IPS-20b (cell line): Measurements from ENCODE around the gene ATXN1.
"Not testable (repeated sequence)": the region's sequence is repeated elsewhere in the genome, so short reads cannot be mapped to it uniquely, and the experiment has no call there.

ENCODE experiments used
- H3K27ac ChIP-seq: one replicate; pipeline ENCODE4 v1.5.1; 2013; ENCODE audit warnings: low read length
- H3K27me3 ChIP-seq: 2 replicates; pipeline ENCODE4 v1.6.1; 2013; ENCODE audit warnings: mild to moderate bottlenecking, low read length, inconsistent platforms; ENCODE audit not compliant: insufficient read depth
- H3K36me3 ChIP-seq: 2 replicates; pipeline ENCODE4 v1.6.1; 2013; ENCODE audit warnings: low read depth, mild to moderate bottlenecking, inconsistent platforms, low read length, moderate library complexity; ENCODE audit not compliant: insufficient read depth
- H3K4me1 ChIP-seq: 2 replicates; pipeline ENCODE4 v1.6.1; 2013; ENCODE audit warnings: mild to moderate bottlenecking, control low read depth, inconsistent platforms, low read length, moderate library complexity; ENCODE audit not compliant: insufficient read depth
- H3K4me3 ChIP-seq: 2 replicates; pipeline ENCODE4 v1.5.1; 2013; ENCODE audit warnings: mild to moderate bottlenecking, low read length, inconsistent platforms
- H3K9ac ChIP-seq: 2 replicates; pipeline ENCODE4 v1.6.1; 2013; ENCODE audit warnings: low read depth, mild to moderate bottlenecking, inconsistent platforms, low read length, moderate library complexity
- H3K9me3 ChIP-seq: 2 replicates; pipeline ENCODE4 v1.6.1; 2013; ENCODE audit warnings: mild to moderate bottlenecking, low read depth, low read length, inconsistent platforms; ENCODE audit not compliant: insufficient read depth

ATXN1 gene

GRCh38 chr6:16540383-16540782 lies 220.9 kb downstream of the ATXN1 start:
- H3K27me3 ChIP-seq, H3K36me3 ChIP-seq, H3K9ac ChIP-seq, H3K4me3 ChIP-seq, H3K27ac ChIP-seq, H3K9me3 ChIP-seq, H3K4me1 ChIP-seq: not testable (repeated sequence)

DNA sequence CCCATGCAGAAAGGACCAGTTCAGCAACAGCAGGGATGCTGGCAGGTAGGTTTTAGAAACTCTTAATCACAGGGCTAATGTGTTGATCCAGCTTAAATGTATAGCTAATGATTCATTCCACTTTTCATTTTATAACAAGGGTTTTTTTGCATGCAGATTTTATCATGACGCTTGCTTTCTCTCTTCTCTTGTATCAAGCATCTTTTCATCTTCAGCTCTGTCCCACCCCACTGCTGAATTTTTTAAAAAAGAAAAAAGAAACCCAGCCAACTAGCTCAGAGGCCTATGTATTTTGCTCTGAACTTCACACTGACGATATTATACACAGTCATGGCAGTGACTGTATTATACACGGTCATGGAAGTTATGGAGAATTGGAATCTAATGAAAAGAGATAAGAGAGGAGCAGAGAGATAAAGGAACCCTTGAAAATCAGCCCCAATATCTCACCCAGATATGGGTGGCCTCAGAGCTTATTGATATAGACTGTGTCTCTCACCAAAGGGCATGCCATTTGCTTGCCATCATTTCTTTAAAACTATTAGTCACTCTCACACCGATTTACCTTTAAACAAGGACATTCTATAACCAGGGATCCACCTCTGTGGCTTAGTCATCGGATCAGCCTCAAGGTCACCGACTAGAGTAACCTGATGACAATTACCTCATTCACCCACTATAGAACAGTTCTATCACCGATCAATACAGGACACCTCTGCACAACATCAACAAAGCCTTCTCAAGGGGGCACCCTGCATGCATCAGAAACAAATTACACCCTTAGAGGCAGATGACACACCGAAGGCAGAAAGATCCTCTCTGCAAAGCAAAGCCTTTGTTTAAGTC lies 222.0 kb downstream of the ATXN1 start:
- Histone ChIP-seq H3K4me1 (no peaks in the 10 kb centered on the region), H3K4me3 (no peak overlapping the region), H3K36me3 (no peaks in the 10 kb centered on the region), H3K9ac (no peak overlapping the region), H3K9me3 (no peaks in the 10 kb centered on the region), H3K27me3 (no peaks in the 10 kb centered on the region), H3K27ac (no peak overlapping the region)

- no peak overlapping the region for H3K4me3 ChIP-seq
- no peaks in the 10 kb centered on the region for H3K27me3 ChIP-seq
- H3K27ac ChIP-seq = no peak overlapping the region
- H3K9me3 ChIP-seq = no peaks in the 10 kb centered on the region
- no peak overlapping the region for H3K9ac ChIP-seq
- 0 out of 2 replicates have a peak, but pooled peaks cover 2% of the 10 kb centered on the region for H3K4me1 ChIP-seq
- no peaks in the 10 kb centered on the region for H3K36me3 ChIP-seq
Observed at GRCh38 chr6:16535564-16535963, 225.7 kb downstream of the ATXN1 start.

- Histone ChIP-seq H3K9ac (no peak overlapping the region), H3K4me3 (no peak overlapping the region), H3K27me3 (no peaks in the 10 kb centered on the region), H3K36me3 (no peaks in the 10 kb centered on the region), H3K4me1 (0 out of 2 replicates have a peak, but pooled peaks cover 2% of the 10 kb centered on the region), H3K9me3 (no peaks in the 10 kb centered on the region), H3K27ac (no peak overlapping the region)
Observed at GRCh38 chr6:16533721-16534136, 227.5 kb downstream of the ATXN1 start.

DNA sequence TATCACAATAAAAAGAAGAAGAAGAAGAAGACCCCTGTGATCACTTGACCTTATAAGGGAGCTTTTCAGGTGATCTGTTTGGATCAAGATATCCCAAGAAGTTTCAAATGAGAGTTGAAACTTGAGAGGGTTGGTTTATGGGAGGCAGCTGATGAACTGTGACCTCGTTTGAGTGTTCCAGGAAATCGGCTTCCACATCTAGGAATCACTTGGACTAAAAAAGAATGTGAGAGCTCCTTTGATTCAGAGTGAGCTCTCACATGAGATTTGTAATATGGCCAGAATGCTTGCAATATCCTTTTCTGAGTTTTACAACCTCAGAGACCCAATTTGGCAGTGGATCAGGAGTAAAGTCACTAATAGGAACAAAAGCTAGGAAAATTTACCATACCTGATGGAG lies 228.1 kb downstream of the ATXN1 start:
- Histone ChIP-seq H3K4me1 (0 out of 2 replicates have a peak, but pooled peaks cover 2% of the 10 kb centered on the region), H3K9ac (no peak overlapping the region), H3K4me3 (no peak overlapping the region), H3K36me3 (no peaks in the 10 kb centered on the region), H3K27ac (no peak overlapping the region), H3K27me3 (no peaks in the 10 kb centered on the region), H3K9me3 (no peaks in the 10 kb centered on the region)

DNA sequence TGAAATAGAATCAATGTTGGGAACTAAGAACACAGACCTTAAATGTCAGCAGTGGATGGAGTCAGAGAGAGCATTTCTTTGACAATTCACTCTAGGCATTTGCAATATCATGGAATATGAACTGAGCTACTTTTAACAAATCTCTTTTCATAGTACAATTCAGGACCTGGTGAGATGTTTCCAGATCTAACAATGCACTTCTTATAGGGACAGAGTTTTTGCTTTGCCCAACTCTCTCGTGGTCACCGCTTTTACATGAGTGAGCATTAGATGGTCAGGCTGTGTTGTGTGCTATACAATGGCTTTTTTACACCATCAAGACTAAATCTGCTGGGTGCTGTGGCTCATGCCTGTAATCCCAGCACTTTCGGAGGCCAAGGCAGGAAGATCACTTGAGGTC lies 233.6 kb downstream of the ATXN1 start:
- H3K27ac ChIP-seq = no peak overlapping the region
- H3K4me3 ChIP-seq = no peak overlapping the region
- H3K4me1 ChIP-seq = 0 out of 2 replicates have a peak, but pooled peaks cover 2% of the 10 kb centered on the region
- H3K36me3 ChIP-seq = no peaks in the 10 kb centered on the region
- no peaks in the 10 kb centered on the region for H3K27me3 ChIP-seq
- no peaks in the 10 kb centered on the region for H3K9me3 ChIP-seq
- H3K9ac ChIP-seq = no peak overlapping the region

- Histone ChIP-seq H3K4me3 (no peak overlapping the region), H3K27me3 (no peaks in the 10 kb centered on the region), H3K36me3 (no peaks in the 10 kb centered on the region), H3K4me1 (peaks cover 11% of the 10 kb centered on the region; the same call in 1 of the 2 replicates), H3K27ac (no peak overlapping the region), H3K9me3 (no peaks in the 10 kb centered on the region), H3K9ac (no peak overlapping the region)
Observed at GRCh38 chr6:16524380-16524707, 236.9 kb downstream of the ATXN1 start.

- no peak overlapping the region for H3K4me3 ChIP-seq
- no peaks in the 10 kb centered on the region for H3K27me3 ChIP-seq
- no peaks in the 10 kb centered on the region for H3K9me3 ChIP-seq
- no peaks in the 10 kb centered on the region for H3K36me3 ChIP-seq
- H3K4me1 ChIP-seq = peaks cover 12% of the 10 kb centered on the region; the same call in 1 of the 2 replicates
- H3K9ac ChIP-seq = no peak overlapping the region
- H3K27ac ChIP-seq = no peak overlapping the region
Observed at GRCh38 chr6:16523606-16524379, 237.5 kb downstream of the ATXN1 start.

DNA sequence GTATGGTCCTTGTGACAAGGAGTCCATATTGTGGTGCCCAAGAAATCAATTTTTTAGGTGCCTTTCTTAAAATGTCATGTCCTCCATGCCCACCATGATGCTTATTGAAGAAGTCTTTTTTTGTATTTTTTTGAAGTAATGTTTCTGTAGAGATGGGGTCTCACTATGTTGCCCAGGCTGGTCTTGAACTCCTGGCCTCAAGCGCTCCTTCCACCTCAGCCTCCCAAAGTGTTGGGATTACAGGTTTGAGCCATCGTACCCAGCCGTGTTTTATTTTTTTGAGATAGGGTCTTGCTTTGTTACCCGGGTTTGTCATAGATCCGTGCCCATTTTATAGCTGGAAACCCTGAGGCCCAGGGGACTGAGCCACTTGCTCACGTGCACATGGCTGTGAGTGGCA lies 238.3 kb downstream of the ATXN1 start:
- H3K36me3 ChIP-seq = no peaks in the 10 kb centered on the region
- H3K9me3 ChIP-seq = no peaks in the 10 kb centered on the region
- H3K4me1 ChIP-seq = peaks cover 12% of the 10 kb centered on the region; the same call in 1 of the 2 replicates
- no peaks in the 10 kb centered on the region for H3K27me3 ChIP-seq
- no peak overlapping the region for H3K4me3 ChIP-seq
- no peak overlapping the region for H3K27ac ChIP-seq
- H3K9ac ChIP-seq = no peak overlapping the region

DNA sequence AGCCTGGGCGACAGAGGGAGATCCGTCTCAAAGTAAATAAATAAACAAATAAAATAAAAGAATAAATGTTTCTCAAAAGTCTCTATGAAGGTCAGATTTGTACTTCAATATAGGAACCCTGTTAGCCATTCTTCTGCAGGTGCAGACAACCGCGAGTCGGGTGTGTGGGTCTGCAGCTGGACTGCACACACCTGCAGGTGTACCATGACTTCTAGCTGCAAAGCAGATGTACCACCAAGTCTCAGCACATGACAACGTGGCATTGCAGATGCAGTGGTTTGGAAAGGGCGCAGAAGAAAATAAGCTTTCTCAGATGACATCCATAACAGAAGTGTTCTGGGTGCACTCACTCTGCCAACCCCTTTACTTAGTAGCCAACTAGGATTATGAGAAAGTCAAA lies 239.7 kb downstream of the ATXN1 start:
- H3K36me3 ChIP-seq = no peaks in the 10 kb centered on the region
- no peaks in the 10 kb centered on the region for H3K27me3 ChIP-seq
- no peak overlapping the region for H3K27ac ChIP-seq
- H3K9me3 ChIP-seq = no peaks in the 10 kb centered on the region
- no peak overlapping the region for H3K4me3 ChIP-seq
- H3K9ac ChIP-seq = no peak overlapping the region
- H3K4me1 ChIP-seq = peaks cover 12% of the 10 kb centered on the region; the same call in 1 of the 2 replicates

DNA sequence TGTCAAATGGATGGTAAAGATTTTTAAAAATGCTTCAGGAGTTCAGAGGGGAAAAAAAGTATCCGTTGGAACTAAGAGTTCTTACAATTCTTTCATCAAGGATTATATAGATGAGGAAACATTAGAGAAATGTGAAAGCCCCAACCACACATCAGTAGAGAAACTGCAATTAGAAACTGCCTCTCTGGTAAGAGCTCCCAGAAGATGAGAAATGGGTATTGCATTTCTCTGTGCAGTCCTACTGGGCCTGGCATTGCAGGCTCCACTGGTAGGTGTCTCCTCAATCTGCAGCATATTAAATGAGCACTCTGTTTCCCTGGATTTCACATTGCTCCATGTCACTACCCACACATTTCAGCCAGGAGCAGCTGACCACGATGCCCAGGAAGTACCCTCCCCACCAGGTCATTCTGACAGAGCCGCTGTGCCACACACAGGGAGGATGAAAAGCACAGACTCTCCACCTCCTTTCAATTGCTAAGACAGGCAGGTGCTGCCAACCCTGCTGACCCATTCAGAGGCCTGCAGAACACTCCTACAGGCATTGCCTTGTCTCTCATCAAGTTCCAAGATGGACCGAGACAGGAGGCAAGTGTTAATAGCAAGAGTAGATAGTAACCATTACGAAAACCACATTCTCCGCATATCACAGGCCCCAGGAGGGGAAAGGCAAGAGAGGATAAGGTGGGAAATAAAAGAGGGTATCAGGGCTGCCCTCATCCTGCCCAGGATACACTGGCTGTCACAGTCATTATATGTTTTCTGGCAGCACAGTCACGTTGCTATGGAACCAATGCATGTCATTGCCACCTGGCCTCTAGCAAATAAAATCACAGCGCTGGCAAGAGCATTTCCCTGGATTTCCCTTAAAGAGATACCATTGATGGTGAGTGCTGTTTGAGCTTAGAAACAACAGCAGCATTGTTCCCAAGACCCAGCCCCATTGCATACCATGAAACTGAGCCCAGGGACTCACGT lies 241.7 kb downstream of the ATXN1 start:
- Histone ChIP-seq H3K9me3 (no peaks in the 10 kb centered on the region), H3K36me3 (no peaks in the 10 kb centered on the region), H3K9ac (no peak overlapping the region)

More for the DNA sequence above, 241.7 kb downstream of the ATXN1 start:
- Histone ChIP-seq H3K27me3 (no peaks in the 10 kb centered on the region), H3K27ac (no peak overlapping the region), H3K4me1 (peaks cover 12% of the 10 kb centered on the region; the same call in 1 of the 2 replicates), H3K4me3 (no peak overlapping the region)
